Fibroblast of skin of abdomen (primary cell): Measurements from ENCODE around the gene POLR3H. TPM values are rescaled to one million over a fixed set of nuclear protein-coding genes. Genes with fewer than 3 reads are reported as not detected.
"Not testable (repeated sequence)": the region's sequence is repeated elsewhere in the genome, so short reads cannot be mapped to it uniquely, and the experiment has no call there.

ENCODE experiments used
- DNase-seq: peaks from one replicate; pipeline ENCODE4 v3.0.0-alpha.2; 2013
- polyA plus RNA-seq, 2 experiments: library from polyadenylated mRNA; unstranded; fragments of 120-200 nt; gene quantifications; one replicate each; pipeline ENCODE4 v1.2.1, GENCODE V29; 2013; ENCODE audit not compliant: insufficient read length in 2 of 2

The POLR3H gene, protein sequence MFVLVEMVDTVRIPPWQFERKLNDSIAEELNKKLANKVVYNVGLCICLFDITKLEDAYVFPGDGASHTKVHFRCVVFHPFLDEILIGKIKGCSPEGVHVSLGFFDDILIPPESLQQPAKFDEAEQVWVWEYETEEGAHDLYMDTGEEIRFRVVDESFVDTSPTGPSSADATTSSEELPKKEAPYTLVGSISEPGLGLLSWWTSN
- polyA plus RNA-seq (2013, experiment 1 of 2; ENCODE audit: insufficient read length) = 30.7 TPM
- polyA plus RNA-seq (2013, experiment 2 of 2; ENCODE audit: insufficient read length) = 32.1 TPM

- DNase-seq = peak; percentile 98
Measured at GRCh38 chr22:41543854-41544670, at the start of gene POLR3H. POLR3H (minus strand) TSS chr22:41544470; CDS start chr22:41544101, 369 bp downstream.

DNA sequence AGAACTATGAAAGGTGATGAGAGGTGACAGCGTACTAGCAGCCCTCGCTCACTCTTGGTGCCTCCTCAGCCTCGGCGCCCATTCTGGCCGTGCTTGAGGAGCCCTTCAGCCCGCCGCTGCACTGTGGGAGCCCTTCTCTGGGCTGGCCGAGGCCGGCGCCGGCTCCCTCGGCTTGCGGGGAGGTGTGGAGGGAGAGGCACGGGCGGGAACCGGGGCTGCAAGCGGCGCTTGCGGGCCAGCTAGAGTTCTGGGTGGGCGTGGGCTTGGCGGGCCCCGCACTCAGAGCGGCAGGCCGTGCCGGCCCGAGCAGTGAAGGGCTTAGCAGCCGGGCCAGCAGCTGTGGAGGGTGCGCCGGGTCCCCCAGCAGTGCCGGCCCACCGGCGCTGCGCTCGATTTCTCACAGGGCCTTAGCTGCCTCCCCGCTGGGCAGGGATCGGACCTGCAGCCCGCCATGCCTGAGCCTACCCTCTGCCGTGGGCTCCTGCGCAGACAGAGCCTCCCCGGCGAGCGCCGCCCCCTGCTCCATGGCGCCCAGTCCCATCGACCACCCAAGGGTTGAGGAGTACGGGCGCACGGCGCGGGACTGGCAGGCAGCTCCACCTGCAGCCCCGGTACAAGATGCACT lies 49.2 kb upstream of the POLR3H start:
- not testable (repeated sequence) for DNase-seq

GRCh38 chr22:41589391-41590241 lies 45.3 kb upstream of the POLR3H start, which contains the start of gene PMM1:
PMM1 (minus strand) TSS chr22:41589840; CDS start chr22:41589805, 35 bp downstream.
- DNase-seq = peak; percentile 100

GRCh38 chr22:41587347-41587723 lies 43.1 kb upstream of the POLR3H start:
- no peak for DNase-seq

GRCh38 chr22:41585898-41586297 lies 41.6 kb upstream of the POLR3H start:
- DNase-seq = no peak

DNA sequence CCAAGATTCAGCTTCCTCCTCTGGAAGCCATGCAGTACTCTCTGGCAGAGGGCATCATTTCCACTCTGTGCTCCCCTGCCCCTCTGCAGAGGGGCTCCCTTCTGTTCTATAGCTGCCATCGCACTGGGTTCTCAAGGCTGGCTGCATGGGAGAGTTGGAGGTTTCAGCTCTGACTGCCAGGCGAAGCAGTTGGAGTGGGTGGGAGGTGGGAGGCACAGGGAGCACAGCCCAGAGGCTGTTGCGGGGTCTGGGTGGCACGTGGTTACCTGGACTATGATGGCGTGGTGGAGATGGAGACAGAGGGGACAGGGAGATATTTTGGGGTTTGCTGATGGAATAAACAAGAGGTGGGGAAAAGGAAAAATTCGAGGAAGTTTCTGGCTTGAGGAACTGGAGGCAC lies 40.6 kb upstream of the POLR3H start:
- DNase-seq = no peak

- no peak for DNase-seq
Measured at GRCh38 chr22:41582694-41583093, 38.4 kb upstream of the POLR3H start.

DNA sequence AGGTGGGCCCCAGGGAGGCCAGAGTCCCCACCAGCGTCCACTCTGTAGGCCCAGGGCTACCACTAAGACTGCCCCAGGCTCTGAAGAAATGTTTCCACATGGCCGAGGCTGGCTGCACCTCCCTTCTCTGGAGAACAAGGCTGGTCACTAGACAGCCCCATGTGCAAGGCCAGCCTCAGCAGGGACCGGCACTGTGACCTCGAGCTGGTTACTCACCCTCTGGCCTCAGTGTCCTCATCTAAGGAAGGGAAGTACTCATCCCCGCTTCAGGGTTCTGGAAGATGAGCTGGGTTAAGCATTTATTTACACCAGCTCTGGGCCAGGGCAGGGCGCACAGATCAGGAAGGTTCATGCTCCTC lies 35.7 kb upstream of the POLR3H start:
- no peak for DNase-seq

DNA sequence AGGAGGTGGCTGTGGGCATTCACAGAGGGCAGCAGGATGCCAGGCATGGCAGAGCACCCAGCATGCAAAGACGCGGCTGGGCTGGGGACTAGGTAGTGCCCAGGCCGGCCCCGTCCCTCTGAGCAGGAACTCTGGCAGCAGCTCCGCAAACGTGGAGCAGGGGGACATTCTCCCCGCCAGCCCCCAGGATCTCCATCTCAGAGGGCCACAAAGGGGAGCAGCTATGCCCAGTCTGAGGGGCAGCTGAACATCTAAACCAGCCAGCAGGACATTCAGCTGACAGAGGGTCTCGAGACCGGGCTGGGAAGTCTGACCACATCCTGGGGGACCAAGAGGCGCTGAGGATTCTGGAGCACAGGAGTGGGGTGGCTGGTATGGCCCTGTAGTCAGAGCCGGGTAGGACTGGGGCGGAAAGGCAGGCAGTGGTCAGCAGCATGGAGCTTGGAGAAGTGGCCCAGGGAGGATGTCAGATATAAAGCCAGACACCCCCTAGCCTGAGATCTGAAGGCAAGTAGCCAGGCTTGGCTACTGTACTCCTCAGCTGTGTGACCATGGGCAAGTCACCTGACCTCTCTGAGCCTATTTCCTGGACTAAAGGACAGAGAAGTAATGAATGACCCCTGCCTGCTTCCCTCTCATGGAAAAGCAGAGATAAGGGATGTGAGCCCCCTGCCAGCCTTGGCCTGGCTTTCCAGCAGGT lies 35.2 kb upstream of the POLR3H start:
- no peak for DNase-seq

GRCh38 chr22:41578818-41579217 lies 34.5 kb upstream of the POLR3H start:
- DNase-seq = no peak

GRCh38 chr22:41578114-41578513 lies 33.8 kb upstream of the POLR3H start:
- no peak for DNase-seq

GRCh38 chr22:41576877-41577276 lies 32.6 kb upstream of the POLR3H start:
- peak; percentile 48 for DNase-seq

DNA sequence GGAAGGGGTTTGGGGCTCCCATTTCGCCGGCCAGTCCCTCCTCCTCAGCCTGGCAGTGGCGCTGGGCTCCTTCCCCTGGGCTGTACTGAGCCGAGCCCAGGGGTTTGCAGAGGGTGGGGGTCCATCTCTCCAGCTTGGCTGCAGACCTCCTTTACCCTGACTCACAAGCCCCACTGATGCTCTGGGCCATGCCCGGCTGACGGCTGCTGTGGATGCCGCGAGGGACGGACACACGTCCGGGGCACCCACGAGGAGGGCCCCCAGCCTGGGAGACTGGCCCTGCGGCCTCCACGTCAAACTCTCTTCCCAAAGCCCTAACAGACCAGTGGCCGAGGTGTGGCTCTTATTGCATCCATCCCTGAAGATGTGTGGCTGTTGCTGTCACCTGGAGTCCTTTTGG lies 31.3 kb upstream of the POLR3H start:
- DNase-seq = no peak

DNA sequence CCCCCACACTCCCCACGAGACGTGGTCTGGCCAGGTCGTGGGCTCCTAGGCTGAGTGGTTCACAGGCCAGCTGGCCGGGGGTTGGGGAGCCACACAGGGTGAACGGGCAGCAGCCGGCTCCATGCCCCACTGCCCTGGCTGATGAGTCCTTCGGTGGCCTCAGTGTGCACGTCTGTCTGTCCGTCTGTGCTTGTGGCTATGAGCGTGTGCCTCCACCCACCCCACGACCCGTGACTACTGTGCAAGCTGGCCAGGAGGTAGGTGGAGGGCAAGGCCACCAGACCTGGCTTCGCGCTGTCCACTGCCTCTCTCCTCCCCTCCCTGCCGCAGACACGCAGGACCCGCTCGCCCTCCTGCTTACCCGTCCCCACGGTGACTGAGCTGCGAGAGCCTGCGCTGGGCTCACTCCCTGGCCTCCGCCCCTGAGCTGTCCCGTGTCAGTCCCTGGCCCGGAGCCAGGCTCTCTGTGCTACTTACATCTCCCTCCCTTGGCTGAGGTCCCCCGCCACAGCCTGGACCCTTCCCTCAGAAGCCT lies 30.6 kb upstream of the POLR3H start:
- DNase-seq = no peak

DNA sequence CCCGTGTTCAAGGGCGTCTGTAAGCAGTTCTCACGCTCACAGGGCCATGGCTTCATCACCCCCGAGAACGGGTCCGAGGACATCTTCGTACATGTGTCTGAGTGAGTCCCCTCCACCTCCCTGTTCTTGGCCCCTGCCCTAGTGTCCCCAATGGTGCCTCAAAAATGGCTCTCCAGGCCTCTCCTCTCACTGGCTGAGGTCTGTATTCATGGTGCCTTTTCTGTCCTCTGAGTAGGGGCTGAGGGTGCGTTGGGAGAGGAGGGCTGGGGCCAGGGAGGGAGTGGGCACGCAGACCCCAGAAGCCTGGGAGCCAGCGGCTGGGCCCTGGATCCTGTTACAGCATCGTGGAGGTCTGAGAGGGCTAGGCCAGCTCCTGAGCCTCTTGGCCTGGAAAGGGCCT lies 29.4 kb upstream of the POLR3H start:
- no peak for DNase-seq

DNA sequence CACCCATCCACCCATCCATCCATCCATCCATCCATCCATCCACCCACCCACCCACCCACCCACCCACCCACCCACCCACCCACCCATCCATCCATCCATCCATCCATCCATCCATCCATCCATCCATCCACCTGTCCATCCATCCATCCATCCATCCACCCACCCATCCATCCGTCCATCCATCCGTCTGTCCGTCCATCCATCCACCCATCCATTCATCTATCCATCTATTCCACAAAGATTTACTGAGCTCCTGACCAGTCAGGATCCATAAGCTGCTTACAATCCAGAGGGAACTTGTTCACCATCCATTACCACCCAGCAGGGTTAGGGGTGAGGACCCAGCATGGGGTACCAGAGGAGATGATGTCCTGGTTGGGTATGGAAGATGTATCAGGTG lies 28.0 kb upstream of the POLR3H start:
- DNase-seq = not testable (repeated sequence)

DNA sequence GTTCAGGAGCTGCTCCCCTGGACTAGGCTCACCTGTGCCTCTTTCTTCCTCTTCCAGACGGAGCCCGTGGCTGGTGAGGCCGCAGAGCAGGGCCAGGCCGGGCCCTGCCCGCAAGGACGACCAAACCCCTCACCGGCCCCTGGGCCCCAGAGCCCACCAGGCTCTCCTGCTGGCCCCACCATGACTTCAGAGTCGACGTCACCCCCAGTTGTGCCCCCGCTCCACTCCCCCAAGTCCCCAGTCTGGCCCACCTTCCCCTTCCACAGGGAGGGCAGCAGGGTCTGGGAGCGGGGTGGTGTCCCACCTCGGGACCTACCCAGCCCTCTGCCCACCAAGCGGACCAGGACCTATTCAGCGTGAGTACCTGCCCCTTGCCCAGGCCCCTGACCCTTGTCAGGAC lies 27.5 kb upstream of the POLR3H start:
- no peak for DNase-seq

GRCh38 chr22:41570221-41570620 lies 26.0 kb upstream of the POLR3H start:
- no peak for DNase-seq

DNA sequence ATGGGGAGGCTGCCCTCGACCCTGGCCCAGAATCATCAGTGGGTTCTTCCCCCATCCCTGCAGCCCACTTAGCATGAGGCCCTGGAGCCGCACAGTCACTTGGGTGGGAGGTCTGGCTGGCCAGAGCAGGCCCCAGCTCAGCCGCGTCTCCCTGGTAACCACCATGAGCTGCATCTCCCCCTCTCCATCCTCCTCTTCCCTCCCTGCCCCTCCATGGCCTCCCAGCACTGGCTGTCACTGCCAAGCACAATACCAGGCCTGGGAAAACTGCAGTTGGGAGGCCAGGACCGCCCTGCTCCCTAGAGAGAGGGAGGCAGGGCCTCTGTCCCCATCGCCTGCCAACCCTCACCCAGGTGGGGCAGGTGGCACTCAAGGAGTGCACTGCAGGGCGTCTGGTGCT lies 24.5 kb upstream of the POLR3H start:
- no peak for DNase-seq

DNA sequence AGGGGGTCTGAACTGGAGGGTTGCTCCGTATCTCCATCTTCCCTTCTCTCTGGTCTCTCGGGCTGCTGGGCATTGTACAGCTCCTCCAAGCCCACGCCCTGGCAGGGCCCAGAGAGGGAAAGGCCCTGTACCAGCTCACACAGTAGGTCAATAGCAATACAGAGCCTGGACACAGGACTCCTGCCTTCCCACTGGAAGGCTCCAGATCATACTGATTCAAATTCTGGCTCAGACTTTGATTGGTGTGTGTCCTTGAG lies 23.2 kb upstream of the POLR3H start:
- DNase-seq = no peak

DNA sequence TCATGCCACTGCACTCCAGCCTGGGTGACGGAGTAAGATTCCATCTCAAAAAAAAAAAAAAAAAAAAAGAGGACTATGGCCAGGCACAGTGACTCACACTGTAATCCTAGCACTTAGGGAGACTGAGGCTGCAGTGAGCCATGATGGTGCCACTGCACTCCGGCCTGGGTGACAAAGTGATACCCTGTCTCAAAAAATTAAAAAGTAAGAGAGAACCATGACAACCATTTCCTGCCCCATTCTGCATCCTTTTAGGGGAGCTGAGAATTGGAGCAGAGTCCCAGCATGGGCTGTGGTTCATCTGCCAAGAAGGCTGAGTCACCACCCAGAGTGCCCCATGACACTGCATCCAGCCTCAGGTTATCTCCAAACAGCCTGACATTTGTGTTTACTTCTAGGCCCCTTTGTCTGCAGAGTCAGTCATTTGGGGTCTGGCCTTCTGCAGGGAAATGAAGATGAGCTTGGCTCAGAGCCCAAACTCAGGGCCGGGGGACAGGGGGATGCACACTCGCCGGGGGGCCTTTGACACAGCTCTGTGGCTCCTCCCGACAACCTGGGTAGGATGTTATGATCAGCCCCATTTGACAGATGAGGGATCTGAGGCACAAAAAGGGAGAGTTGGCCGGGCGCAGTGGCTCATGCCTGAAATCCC lies 21.3 kb upstream of the POLR3H start:
- peak; percentile 79 for DNase-seq
